Suprapubic skin (tissue), 4 donors: ENCODE measurements around the gene DLGAP4. TPM values are rescaled to one million over a fixed set of nuclear protein-coding genes. Genes with fewer than 3 reads are reported as not detected.

ENCODE experiments used
- DNase-seq, 2 donors: peaks; one replicate each; pipeline ENCODE4 v3.0.0-alpha.2; 2019; ENCODE audit warnings: low spot score in 2 of 2
- H3K27ac ChIP-seq: fragments of 200-600 bp; sonication (generic); one replicate; pipeline ENCODE4 v1.5.1; 2019
- H3K27me3 ChIP-seq: fragments of 200-600 bp; sonication (generic); one replicate; pipeline ENCODE4 v1.5.1; 2019
- H3K36me3 ChIP-seq: fragments of 200-600 bp; sonication (generic); one replicate; pipeline ENCODE4 v1.5.1; 2019
- H3K4me1 ChIP-seq: fragments of 200-600 bp; sonication (generic); one replicate; pipeline ENCODE4 v1.5.1; 2019
- H3K4me3 ChIP-seq: fragments of 200-600 bp; sonication (generic); one replicate; pipeline ENCODE4 v1.5.1; 2019; ENCODE audit warnings: mild to moderate bottlenecking
- H3K9me3 ChIP-seq: fragments of 200-600 bp; sonication (generic); one replicate; pipeline ENCODE4 v1.5.1; 2019
- CTCF ChIP-seq, 2 donors: fragments of 200-600 bp in 1 of 2; fragments of 450-650 bp in 1 of 2; sonication (generic) in 1 of 2; IDR thresholded peaks; one replicate each; pipeline ENCODE4 v1.5.1; 2016 to 2019; ENCODE audit warnings: antibody characterized with exemption in 2 of 2, mild to moderate bottlenecking in 1 of 2, moderate library complexity in 1 of 2
- EP300 ChIP-seq: sonication (generic); formaldehyde crosslinking; IDR thresholded peaks from one replicate; pipeline ENCODE4 v1.6.1; 2017; ENCODE audit warnings: antibody characterized with exemption
- POLR2A ChIP-seq, 2 donors: fragments of 450-650 bp; IDR thresholded peaks; one replicate each; pipeline ENCODE4 v1.6.1; 2017; ENCODE audit warnings: antibody characterized with exemption in 2 of 2, mild to moderate bottlenecking in 2 of 2, moderate library complexity in 2 of 2
- POLR2AphosphoS5 ChIP-seq, 3 donors: sonication (generic); formaldehyde crosslinking; IDR thresholded peaks; one replicate each; pipeline ENCODE4 v1.6.1; 2017; ENCODE audit warnings: antibody characterized with exemption in 3 of 3
- WGBS: methylation state at CpG from one replicate; pipeline ENCODE4 v1.1.5; 2018; 5-methylcytosine and 5-hydroxymethylcytosine counted together
- total RNA-seq, 4 donors: library from RNA; depleted of rRNA; stranded (reverse); fragments of >200 nt; gene quantifications; one replicate each; pipeline ENCODE4 v1.1.0, GENCODE V29; 2016

DLGAP4 gene
- total RNA-seq, 4 donors from 2014 or later, result 69.5 to 120 (median 96.8) TPM

GRCh38 chr20:36546111-36546736 lies 240.1 kb downstream of the DLGAP4 start:
- no peak for TF ChIP-seq CTCF (IDR thresholded peaks at IDR 0.05)
- no peak for TF ChIP-seq POLR2AphosphoS5 (IDR thresholded peaks at IDR 0.05)
- TF ChIP-seq EP300, result no peak
- Histone ChIP-seq H3K9me3 (no peaks in the 10 kb centered on the region), H3K27ac (no peak overlapping the region), H3K4me3 (no peak overlapping the region), H3K4me1 (peaks cover 40% of the 10 kb centered on the region), H3K36me3 (peaks cover 31% of the 10 kb centered on the region), H3K27me3 (no peaks in the 10 kb centered on the region)
- DNase-seq, result no peak
- WGBS, result 86% methylated on average over 8 of the region's 14 CpGs

GRCh38 chr20:36547186-36548005 lies 241.3 kb downstream of the DLGAP4 start:
- 85% methylated on average over 12 of the region's 12 CpGs for WGBS
- Histone ChIP-seq H3K36me3 (peaks cover 31% of the 10 kb centered on the region), H3K27me3 (no peaks in the 10 kb centered on the region), H3K4me3 (no peak overlapping the region), H3K9me3 (no peaks in the 10 kb centered on the region), H3K27ac (no peak overlapping the region), H3K4me1 (peaks cover 29% of the 10 kb centered on the region)
- DNase-seq, result no peak
- TF ChIP-seq CTCF (IDR thresholded peaks at IDR 0.05), result no peak
- no peak for TF ChIP-seq EP300
- TF ChIP-seq POLR2A (IDR thresholded peaks at IDR 0.05), result no peak
- no peak for TF ChIP-seq POLR2AphosphoS5 (IDR thresholded peaks at IDR 0.05)

GRCh38 chr20:36548006-36548315 lies 241.8 kb downstream of the DLGAP4 start:
- H3K4me1 ChIP-seq, result peaks cover 24% of the 10 kb centered on the region

GRCh38 chr20:36548704-36549627 lies 242.8 kb downstream of the DLGAP4 start:
- H3K36me3 ChIP-seq, result peaks cover 31% of the 10 kb centered on the region
- no peaks in the 10 kb centered on the region for H3K9me3 ChIP-seq
- H3K4me1 ChIP-seq, result peaks cover 14% of the 10 kb centered on the region
- no peak overlapping the region for H3K4me3 ChIP-seq
- WGBS, result 90% methylated on average over 22 of the region's 23 CpGs
- H3K27ac ChIP-seq, result no peak overlapping the region
- TF ChIP-seq POLR2AphosphoS5 (IDR thresholded peaks at IDR 0.05) (no peak), POLR2A (IDR thresholded peaks at IDR 0.05) (no peak), EP300 (no peak), CTCF (IDR thresholded peaks at IDR 0.05) (no peak)
- H3K27me3 ChIP-seq, result no peaks in the 10 kb centered on the region
- DNase-seq, result no peak

More at GRCh38 chr20:36548006-36548315, 241.8 kb downstream of the DLGAP4 start:
- no peak for DNase-seq
- H3K27me3 ChIP-seq, result no peaks in the 10 kb centered on the region
- H3K4me3 ChIP-seq, result no peak overlapping the region
- H3K9me3 ChIP-seq, result no peaks in the 10 kb centered on the region
- WGBS, result 63% methylated on average over 10 of the region's 12 CpGs
- H3K27ac ChIP-seq, result no peak overlapping the region
- TF ChIP-seq EP300 (no peak), POLR2A (IDR thresholded peaks at IDR 0.05) (no peak), CTCF (IDR thresholded peaks at IDR 0.05) (no peak), POLR2AphosphoS5 (IDR thresholded peaks at IDR 0.05) (no peak)
- peaks cover 31% of the 10 kb centered on the region for H3K36me3 ChIP-seq

- peaks cover 11% of the 10 kb centered on the region for H3K4me1 ChIP-seq
- WGBS, result no CpG with 5 or more reads among the region's 9 CpGs
- DNase-seq, result no peak
- H3K27me3 ChIP-seq, result no peaks in the 10 kb centered on the region
- H3K9me3 ChIP-seq, result no peaks in the 10 kb centered on the region
- no peak overlapping the region for H3K27ac ChIP-seq
- no peak overlapping the region for H3K4me3 ChIP-seq
- TF ChIP-seq POLR2AphosphoS5 (IDR thresholded peaks at IDR 0.05) (no peak), POLR2A (IDR thresholded peaks at IDR 0.05) (no peak), CTCF (IDR thresholded peaks at IDR 0.05) (no peak), EP300 (no peak)
- peaks cover 31% of the 10 kb centered on the region for H3K36me3 ChIP-seq
Observed at GRCh38 chr20:36549628-36549941, 243.4 kb downstream of the DLGAP4 start.
